ENCODE measurements around the gene VSIG10L. TPM values are rescaled to one million over a fixed set of nuclear protein-coding genes. Genes with fewer than 3 reads are reported as not detected.

Gene VSIG10L
- total and polyA plus RNA-seq, 4 experiments from 2014 or later: 0.17 to 0.26 (median 0.22) TPM; not detected in 1

DNA sequence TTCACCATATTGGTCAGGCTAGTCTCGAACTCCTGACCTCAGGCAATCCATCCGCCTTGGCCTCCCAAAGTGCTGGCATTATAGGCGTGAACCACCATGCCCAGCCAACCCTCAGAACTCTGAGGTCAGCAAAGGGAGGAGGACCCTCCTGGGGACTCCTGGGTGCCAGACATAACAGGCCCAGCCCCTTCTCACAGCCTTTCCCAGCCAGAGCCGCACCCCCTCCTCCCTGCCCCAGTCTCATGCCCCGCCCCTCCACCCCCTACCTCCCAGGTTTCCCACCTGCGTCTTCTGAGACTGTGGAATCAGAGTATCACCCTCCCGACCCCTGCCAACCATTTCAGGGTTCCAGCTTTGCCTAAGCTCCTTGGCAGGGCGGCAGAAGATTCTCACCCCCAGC lies 25.3 kb downstream of the VSIG10L start:
- no peaks in the 10 kb centered on the region for H3K9me3 ChIP-seq (ENCODE audit: control insufficient read depth in 1 of 2, low read length in 2 of 2)
- POLR2A ChIA-PET (ENCODE audit: partially characterized antibody): no interaction called here
- no peak overlapping the region for H3K27ac ChIP-seq (ENCODE audit: low read depth, low read length)
- Mint-ChIP-seq H3K4me3 (no peak overlapping the region), H3K4me1 (peaks cover 4% of the 10 kb centered on the region in 4 donors), H3K36me3 (no peaks in the 10 kb centered on the region), H3K9me3 (peaks cover 0 to 10% (median 0%) of the 10 kb centered on the region in 8 donors), H3K27me3 (peaks cover 19 to 27% of the 10 kb centered on the region in 2 donors), H3K27ac (no peak overlapping the region)
- CTCF ChIA-PET (ENCODE audit: partially characterized antibody): no interaction called here
- no peaks in the 10 kb centered on the region for H3K27me3 ChIP-seq (ENCODE audit: insufficient read depth, low read length)
- intact Hi-C loops (cut with micrococcal nuclease): no loop called here
- no peaks in the 10 kb centered on the region for H3K4me1 ChIP-seq (ENCODE audit: insufficient read depth, low read length)
- no peaks in the 10 kb centered on the region for H3K36me3 ChIP-seq (ENCODE audit: insufficient read depth, low read length)
- no peak for DNase-seq
- H3K4me3 ChIP-seq (ENCODE audit: low read length in 2 of 2): no peak overlapping the region

DNA sequence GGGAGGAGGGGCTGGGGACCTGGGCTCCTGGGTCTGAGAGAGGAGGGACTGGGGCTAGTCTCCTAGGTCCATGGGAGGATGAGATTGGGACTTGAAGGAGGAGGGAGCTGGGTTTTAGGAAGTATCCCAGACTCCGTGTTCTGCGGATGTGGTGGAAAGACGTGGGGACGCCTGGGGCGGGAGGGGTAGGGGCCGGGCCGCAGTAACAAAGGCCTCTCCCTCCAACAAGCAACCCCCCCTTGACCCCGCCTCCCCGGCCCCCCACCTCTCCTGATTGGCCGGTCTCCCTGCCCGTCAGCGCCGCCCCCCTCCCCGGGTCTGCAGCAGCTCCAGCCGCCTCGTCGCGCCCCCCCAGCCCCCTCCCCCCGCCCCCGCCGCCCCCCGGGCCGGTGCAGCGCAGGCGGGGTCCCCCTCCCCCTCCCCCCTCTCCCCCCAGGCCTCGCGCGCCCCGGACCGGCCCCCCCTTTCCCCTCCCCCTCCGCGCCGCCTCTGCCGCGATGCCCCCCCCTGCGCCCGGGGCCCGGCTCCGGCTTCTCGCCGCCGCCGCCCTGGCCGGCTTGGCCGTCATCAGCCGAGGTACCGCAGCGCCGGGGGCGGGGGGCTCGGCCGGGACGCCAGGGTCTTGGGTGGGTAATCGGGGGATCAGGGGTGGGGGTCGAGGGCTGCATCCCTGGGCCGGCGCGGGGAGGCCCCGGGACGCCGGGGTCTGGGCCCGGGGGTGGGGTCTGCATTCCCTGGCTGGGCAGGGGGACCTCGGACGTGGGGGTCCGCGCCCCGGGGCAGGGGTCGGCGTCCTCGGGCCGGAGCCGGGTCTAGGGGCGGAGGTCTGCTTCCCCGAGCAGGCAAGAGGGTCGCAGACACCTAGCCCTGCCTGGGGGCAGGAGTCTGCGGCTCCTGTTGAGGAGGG lies 30.3 kb downstream of the VSIG10L start, which contains the start of gene IGLON5:
Gene IGLON5, plus strand, starts transcription at position 294 of the 907 bp plus-strand sequence. Its CDS starts 204 bp downstream, at position 498.
- intact Hi-C loops (cut with micrococcal nuclease): no loop called here
- peaks cover under 1 to 32% (median 20%) of the 10 kb centered on the region in 8 donors for H3K9me3 Mint-ChIP-seq
- ChIA-PET CTCF (ENCODE audit: partially characterized antibody) (no interaction called here), POLR2A (ENCODE audit: partially characterized antibody) (no interaction called here)
- Histone ChIP-seq H3K27ac (ENCODE audit: low read depth, low read length) (no peak within 1 kb of the TSS), H3K4me1 (ENCODE audit: insufficient read depth, low read length) (no peaks in the 10 kb centered on the region), H3K4me3 (ENCODE audit: low read length in 2 of 2) (no peak within 1 kb of the TSS), H3K9me3 (ENCODE audit: control insufficient read depth in 1 of 2, low read length in 2 of 2) (peaks cover 0 to 3% of the 10 kb centered on the region in 2 donors), H3K36me3 (ENCODE audit: insufficient read depth, low read length) (no peaks in the 10 kb centered on the region), H3K27me3 (ENCODE audit: insufficient read depth, low read length) (no peaks in the 10 kb centered on the region)
- H3K27me3 Mint-ChIP-seq: peaks cover 37 to 42% of the 10 kb centered on the region in 2 donors
- H3K27ac Mint-ChIP-seq: no peak within 1 kb of the TSS
- peaks cover 4 to 13% (median 4%) of the 10 kb centered on the region in 4 donors for H3K4me1 Mint-ChIP-seq
- peaks cover 0 to 9% of the 10 kb centered on the region in 2 donors for H3K36me3 Mint-ChIP-seq
- no peak for DNase-seq
- H3K4me3 Mint-ChIP-seq: no peak within 1 kb of the TSS

DNA sequence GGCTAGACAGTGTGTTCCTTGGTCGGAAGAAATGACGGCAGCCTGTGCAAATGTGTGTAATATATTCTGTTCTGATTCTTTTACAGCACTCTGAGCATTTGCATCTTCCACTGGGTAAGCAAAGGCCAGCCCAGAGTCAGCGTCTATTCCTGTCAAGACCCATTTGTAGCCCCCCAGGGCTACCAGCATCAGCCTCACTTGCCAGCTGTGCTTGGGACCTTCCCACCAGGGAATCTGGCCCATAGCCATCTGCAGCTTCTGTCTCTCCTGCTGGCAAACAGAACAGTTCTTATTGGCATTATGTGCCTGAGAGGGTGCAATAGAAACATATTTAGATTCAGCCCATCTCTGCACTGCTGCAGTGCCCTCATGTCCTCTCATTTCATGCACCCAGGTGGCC lies 36.5 kb downstream of the VSIG10L start:
- H3K9me3 ChIP-seq (ENCODE audit: control insufficient read depth in 1 of 2, low read length in 2 of 2): peaks cover 0 to 6% of the 10 kb centered on the region in 2 donors
- Mint-ChIP-seq H3K4me1 (peaks cover 0 to 8% (median 0%) of the 10 kb centered on the region in 4 donors), H3K27ac (no peak overlapping the region), H3K36me3 (peaks cover 0 to 14% of the 10 kb centered on the region in 2 donors), H3K9me3 (peaks cover 3 to 72% (median 46%) of the 10 kb centered on the region in 8 donors), H3K4me3 (no peak overlapping the region), H3K27me3 (peaks cover 34 to 36% of the 10 kb centered on the region in 2 donors)
- intact Hi-C loops (cut with micrococcal nuclease): no loop called here
- no peaks in the 10 kb centered on the region for H3K4me1 ChIP-seq (ENCODE audit: insufficient read depth, low read length)
- no peak overlapping the region for H3K4me3 ChIP-seq (ENCODE audit: low read length in 2 of 2)
- H3K27ac ChIP-seq (ENCODE audit: low read depth, low read length): no peak overlapping the region
- H3K36me3 ChIP-seq (ENCODE audit: insufficient read depth, low read length): no peaks in the 10 kb centered on the region
- CTCF ChIA-PET (ENCODE audit: partially characterized antibody): no interaction called here
- no peak for DNase-seq
- H3K27me3 ChIP-seq (ENCODE audit: insufficient read depth, low read length): no peaks in the 10 kb centered on the region
- POLR2A ChIA-PET (ENCODE audit: partially characterized antibody): no interaction called here

DNA sequence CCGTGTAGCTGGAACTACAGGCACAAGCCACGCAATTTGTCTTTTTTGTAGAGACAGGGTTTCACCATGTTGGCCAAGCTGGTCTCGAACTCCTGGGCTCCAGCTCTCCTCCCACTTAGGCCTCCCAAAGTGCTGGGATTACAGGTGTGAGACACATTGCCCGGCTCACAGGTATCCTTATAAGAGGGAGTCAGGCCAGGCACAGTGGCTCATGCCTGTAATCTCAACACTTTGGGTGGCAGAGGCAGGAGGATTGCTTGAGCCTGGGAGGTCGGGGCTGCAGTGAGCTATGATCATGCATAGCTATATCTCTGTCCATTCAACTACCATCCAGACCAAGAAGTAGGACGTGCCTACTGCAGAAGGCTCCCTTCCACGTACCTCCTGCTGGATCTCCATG lies 40.7 kb downstream of the VSIG10L start:
- Mint-ChIP-seq H3K4me1 (no peaks in the 10 kb centered on the region), H3K27ac (no peak overlapping the region), H3K36me3 (peaks cover 0 to 5% of the 10 kb centered on the region in 2 donors), H3K4me3 (no peak overlapping the region), H3K9me3 (peaks cover 0 to 46% (median 23%) of the 10 kb centered on the region in 8 donors), H3K27me3 (peaks cover 13% of the 10 kb centered on the region in 2 donors)
- Histone ChIP-seq H3K36me3 (ENCODE audit: insufficient read depth, low read length) (no peaks in the 10 kb centered on the region), H3K9me3 (ENCODE audit: control insufficient read depth in 1 of 2, low read length in 2 of 2) (no peaks in the 10 kb centered on the region), H3K4me3 (ENCODE audit: low read length in 2 of 2) (no peak overlapping the region), H3K27me3 (ENCODE audit: insufficient read depth, low read length) (no peaks in the 10 kb centered on the region), H3K4me1 (ENCODE audit: insufficient read depth, low read length) (no peaks in the 10 kb centered on the region), H3K27ac (ENCODE audit: low read depth, low read length) (no peak overlapping the region)
- DNase-seq: no peak
- intact Hi-C loops (cut with micrococcal nuclease): no loop called here
- ChIA-PET CTCF (ENCODE audit: partially characterized antibody) (no interaction called here), POLR2A (ENCODE audit: partially characterized antibody) (no interaction called here)

DNA sequence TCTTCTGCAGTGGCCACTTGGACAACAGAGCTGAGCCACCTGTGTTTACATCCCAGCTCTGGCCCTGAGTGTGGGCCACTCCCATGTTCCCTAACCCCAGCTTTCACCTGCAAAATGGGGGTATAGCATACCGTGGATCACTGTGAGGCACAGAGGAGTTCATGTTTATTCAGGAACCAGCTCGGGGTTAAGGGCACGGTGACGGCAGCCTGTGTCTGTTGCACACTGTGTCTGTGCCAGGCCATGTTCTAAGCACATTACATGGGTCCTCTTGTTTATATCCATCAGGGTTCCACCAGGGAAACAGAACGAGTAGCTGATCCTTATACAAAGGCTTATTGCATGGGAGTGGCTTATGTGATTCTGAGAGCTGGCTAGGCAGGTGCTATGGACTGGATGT lies 44.5 kb downstream of the VSIG10L start:
- ChIA-PET CTCF (ENCODE audit: partially characterized antibody) (no interaction called here), POLR2A (ENCODE audit: partially characterized antibody) (no interaction called here)
- Histone ChIP-seq H3K9me3 (ENCODE audit: control insufficient read depth in 1 of 2, low read length in 2 of 2) (no peaks in the 10 kb centered on the region), H3K27me3 (ENCODE audit: insufficient read depth, low read length) (no peaks in the 10 kb centered on the region), H3K4me3 (ENCODE audit: low read length in 2 of 2) (no peak overlapping the region), H3K27ac (ENCODE audit: low read depth, low read length) (no peak overlapping the region), H3K36me3 (ENCODE audit: insufficient read depth, low read length) (no peaks in the 10 kb centered on the region), H3K4me1 (ENCODE audit: insufficient read depth, low read length) (no peaks in the 10 kb centered on the region)
- Mint-ChIP-seq H3K4me1 (no peaks in the 10 kb centered on the region), H3K27me3 (peaks cover 13% of the 10 kb centered on the region in 2 donors), H3K27ac (no peak overlapping the region), H3K36me3 (no peaks in the 10 kb centered on the region), H3K4me3 (no peak overlapping the region), H3K9me3 (peaks cover 0 to 12% (median 3%) of the 10 kb centered on the region in 8 donors)
- intact Hi-C loops (cut with micrococcal nuclease): no loop called here
- no peak for DNase-seq

DNA sequence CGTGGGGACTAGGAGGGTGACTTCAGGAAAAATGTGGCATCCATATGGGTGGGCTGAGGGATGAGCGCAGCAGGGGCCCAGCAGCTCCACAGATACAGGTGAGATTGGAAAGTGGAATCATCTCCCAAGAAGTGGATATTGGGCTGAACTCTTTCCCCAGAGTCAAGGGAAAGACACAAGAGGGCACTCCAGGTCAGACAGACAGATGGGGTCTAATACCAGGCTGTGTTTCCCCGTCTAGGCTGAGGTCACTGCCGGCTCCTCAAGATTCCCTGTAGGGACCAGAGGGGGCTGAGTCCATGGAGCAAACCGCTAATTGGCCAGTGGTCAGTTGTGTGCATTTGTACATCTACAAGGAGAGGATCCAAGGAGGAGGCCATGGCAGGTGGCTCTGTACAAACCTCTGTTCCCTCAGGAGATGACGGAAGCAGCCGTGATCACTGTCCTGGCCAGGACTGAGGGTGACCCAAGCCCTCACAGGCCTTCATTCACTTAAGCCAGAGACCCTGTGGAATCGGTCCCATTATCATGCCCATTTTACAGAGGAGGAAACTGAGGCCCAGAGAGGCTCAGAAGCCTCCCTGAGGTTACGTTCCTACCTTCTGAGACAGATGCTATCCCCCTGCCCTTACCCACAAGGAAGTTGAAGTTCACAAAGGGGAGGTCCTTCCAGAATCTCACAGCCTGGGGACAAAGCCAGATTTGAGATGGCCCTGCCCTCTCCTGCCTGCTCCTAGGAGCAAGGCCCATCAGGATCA lies 45.4 kb downstream of the VSIG10L start:
- no peak for DNase-seq
- H3K27me3 ChIP-seq (ENCODE audit: insufficient read depth, low read length): no peaks in the 10 kb centered on the region
- CTCF ChIA-PET (ENCODE audit: partially characterized antibody): no interaction called here
- Mint-ChIP-seq H3K9me3 (peaks cover 0 to 4% (median 0%) of the 10 kb centered on the region in 8 donors), H3K27ac (no peak overlapping the region), H3K36me3 (no peaks in the 10 kb centered on the region), H3K4me3 (no peak overlapping the region), H3K27me3 (peaks cover 13% of the 10 kb centered on the region in 2 donors), H3K4me1 (no peaks in the 10 kb centered on the region)
- POLR2A ChIA-PET (ENCODE audit: partially characterized antibody): no interaction called here
- H3K4me1 ChIP-seq (ENCODE audit: insufficient read depth, low read length): no peaks in the 10 kb centered on the region
- H3K4me3 ChIP-seq (ENCODE audit: low read length in 2 of 2): no peak overlapping the region
- H3K9me3 ChIP-seq (ENCODE audit: control insufficient read depth in 1 of 2, low read length in 2 of 2): no peaks in the 10 kb centered on the region
- intact Hi-C loops (cut with micrococcal nuclease): no loop called here
- no peaks in the 10 kb centered on the region for H3K36me3 ChIP-seq (ENCODE audit: insufficient read depth, low read length)
- no peak overlapping the region for H3K27ac ChIP-seq (ENCODE audit: low read depth, low read length)

DNA sequence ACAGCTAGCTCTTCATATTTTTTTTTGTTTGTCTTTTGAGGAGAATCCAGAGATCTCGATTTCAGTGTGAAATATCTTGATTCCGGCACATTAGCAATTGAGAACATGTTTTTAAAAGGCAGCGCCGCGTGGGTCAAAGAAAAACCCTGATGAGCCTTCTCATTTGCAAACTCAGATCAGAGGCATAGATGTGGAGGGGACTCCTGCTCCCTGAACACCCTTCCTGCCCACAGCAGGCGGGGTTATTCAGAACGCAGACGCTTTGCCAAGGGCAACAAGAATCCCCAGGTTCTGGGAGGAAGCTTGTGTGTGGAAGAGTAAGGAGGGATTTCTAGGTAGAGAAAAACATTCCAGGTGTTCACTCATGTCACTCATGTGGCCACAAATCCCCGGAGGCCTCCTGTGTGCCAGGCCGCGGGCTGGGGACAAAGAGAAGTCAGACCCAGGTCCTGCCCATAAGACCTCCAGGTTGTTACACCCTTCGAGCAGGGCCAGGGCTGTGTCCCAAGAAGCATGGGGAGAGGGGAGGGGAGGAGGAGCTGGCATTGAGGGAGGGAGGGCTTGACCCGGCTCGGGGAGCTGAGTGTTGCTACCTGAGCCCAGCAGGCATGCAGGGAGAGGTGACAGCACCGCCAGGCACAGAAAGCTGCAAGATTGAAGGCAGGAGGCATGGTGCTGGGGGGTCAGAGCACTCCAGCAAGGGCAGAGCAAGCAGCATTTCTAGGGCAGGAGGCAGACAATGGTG lies 46.4 kb downstream of the VSIG10L start:
- H3K4me3 Mint-ChIP-seq: no peak overlapping the region
- no peaks in the 10 kb centered on the region for H3K4me1 Mint-ChIP-seq
- POLR2A ChIA-PET (ENCODE audit: partially characterized antibody): no interaction called here
- Histone ChIP-seq H3K4me1 (ENCODE audit: insufficient read depth, low read length) (no peaks in the 10 kb centered on the region), H3K36me3 (ENCODE audit: insufficient read depth, low read length) (no peaks in the 10 kb centered on the region), H3K27me3 (ENCODE audit: insufficient read depth, low read length) (no peaks in the 10 kb centered on the region), H3K4me3 (ENCODE audit: low read length in 2 of 2) (no peak overlapping the region), H3K27ac (ENCODE audit: low read depth, low read length) (no peak overlapping the region), H3K9me3 (ENCODE audit: control insufficient read depth in 1 of 2, low read length in 2 of 2) (no peaks in the 10 kb centered on the region)
- H3K9me3 Mint-ChIP-seq: peaks cover 0 to 1% (median 0%) of the 10 kb centered on the region in 8 donors
- CTCF ChIA-PET (ENCODE audit: partially characterized antibody): no interaction called here
- no peak overlapping the region for H3K27ac Mint-ChIP-seq
- H3K36me3 Mint-ChIP-seq: no peaks in the 10 kb centered on the region
- no peak for DNase-seq
- intact Hi-C loops (cut with micrococcal nuclease): no loop called here
- peaks cover 11 to 14% of the 10 kb centered on the region in 2 donors for H3K27me3 Mint-ChIP-seq
